ENCODE data around the gene DRP2. TPM values are rescaled to one million over a fixed set of nuclear protein-coding genes. Genes with fewer than 3 reads are reported as not detected.
"Not testable (repeated sequence)": the region's sequence is repeated elsewhere in the genome, so short reads cannot be mapped to it uniquely, and the experiment has no call there.

Gene DRP2
- total RNA-seq, 4 donors from 2014 or later: 0.19 to 2.5 TPM; not detected in 2

DNA sequence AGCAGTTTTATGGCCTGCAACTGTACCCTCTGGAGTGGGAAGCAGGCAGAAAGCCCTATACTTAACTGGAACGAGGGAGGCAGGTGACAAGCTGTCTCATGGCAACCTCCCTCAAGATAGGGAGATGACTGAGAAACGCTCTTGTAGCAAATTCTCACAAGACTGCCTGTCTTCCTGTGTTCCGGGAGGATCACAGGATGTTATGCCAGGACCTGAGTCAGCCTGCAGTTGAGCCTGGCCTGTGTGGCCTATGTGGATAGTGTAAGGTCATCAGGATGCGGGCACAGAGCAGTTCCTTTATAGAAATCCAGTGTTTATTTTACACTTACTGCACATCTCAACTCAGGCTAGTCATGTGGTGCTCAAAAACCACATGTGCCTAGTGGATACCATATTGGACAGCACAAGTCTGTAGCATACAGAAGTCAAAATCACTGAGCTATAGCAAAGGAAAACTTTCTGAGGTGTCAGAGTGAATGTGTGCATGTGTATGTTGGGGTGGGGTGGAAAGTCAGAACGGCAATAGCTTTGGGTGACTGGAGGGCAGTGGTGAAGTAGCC is 46.4 kb downstream of the DRP2 start:
- no peaks in the 10 kb centered on the region for H3K36me3 ChIP-seq
- TF ChIP-seq, protein P1, sequence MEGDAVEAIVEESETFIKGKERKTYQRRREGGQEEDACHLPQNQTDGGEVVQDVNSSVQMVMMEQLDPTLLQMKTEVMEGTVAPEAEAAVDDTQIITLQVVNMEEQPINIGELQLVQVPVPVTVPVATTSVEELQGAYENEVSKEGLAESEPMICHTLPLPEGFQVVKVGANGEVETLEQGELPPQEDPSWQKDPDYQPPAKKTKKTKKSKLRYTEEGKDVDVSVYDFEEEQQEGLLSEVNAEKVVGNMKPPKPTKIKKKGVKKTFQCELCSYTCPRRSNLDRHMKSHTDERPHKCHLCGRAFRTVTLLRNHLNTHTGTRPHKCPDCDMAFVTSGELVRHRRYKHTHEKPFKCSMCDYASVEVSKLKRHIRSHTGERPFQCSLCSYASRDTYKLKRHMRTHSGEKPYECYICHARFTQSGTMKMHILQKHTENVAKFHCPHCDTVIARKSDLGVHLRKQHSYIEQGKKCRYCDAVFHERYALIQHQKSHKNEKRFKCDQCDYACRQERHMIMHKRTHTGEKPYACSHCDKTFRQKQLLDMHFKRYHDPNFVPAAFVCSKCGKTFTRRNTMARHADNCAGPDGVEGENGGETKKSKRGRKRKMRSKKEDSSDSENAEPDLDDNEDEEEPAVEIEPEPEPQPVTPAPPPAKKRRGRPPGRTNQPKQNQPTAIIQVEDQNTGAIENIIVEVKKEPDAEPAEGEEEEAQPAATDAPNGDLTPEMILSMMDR (IDR thresholded peaks at IDR 0.05): no peak
- no peak for TF ChIP-seq POLR2A (IDR thresholded peaks at IDR 0.05)
- no peak overlapping the region for H3K27ac ChIP-seq
- no peak overlapping the region for H3K4me3 ChIP-seq
- H3K4me1 ChIP-seq: no peaks in the 10 kb centered on the region
- H3K27me3 ChIP-seq: no peaks in the 10 kb centered on the region
- DNase-seq: no peak
- no peaks in the 10 kb centered on the region for H3K9me3 ChIP-seq

DNA sequence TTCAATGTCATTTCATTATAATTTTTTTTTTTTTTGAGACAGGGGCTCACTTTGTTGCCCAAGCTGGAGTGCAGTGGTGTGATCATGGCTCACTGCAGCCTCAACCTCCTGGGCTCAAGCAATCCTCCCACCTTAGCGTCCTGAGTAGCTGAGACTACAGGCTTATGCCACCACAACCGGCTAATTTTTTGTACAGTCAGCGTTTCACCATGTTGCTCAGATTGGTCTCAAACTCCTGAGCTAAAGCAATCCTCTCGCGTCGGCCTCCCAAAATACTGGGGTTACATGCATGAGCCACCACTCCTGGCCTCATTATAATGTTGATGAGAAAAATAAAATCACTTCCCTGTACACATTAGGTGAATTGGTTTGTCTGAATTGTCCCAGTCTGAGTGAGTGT is 54.6 kb downstream of the DRP2 start:
- no peak overlapping the region for H3K27ac ChIP-seq
- H3K9me3 ChIP-seq: no peaks in the 10 kb centered on the region
- TF ChIP-seq, protein P1 (IDR thresholded peaks at IDR 0.05): no peak
- TF ChIP-seq POLR2A (IDR thresholded peaks at IDR 0.05): no peak
- H3K27me3 ChIP-seq: no peaks in the 10 kb centered on the region
- no peak for DNase-seq
- H3K4me3 ChIP-seq: no peak overlapping the region
- no peaks in the 10 kb centered on the region for H3K4me1 ChIP-seq
- no peaks in the 10 kb centered on the region for H3K36me3 ChIP-seq

DNA sequence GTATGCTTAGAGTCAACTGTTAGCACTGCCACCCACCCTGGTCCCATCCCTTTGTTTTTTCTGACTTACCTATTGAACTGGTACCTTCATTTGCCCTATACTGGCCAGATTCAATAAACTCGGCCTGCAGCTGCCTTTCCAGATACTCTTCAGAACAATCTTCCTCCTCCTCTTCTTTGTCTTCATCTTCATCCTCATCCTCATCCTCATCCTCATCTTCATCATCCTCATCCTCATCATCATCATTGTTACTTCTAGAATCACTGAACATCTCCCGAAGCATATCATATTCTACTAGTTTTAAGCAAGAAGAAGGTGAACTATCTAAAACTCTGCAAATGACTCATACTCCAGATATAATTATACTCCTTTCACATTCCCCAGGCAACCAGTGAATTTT is 56.7 kb downstream of the DRP2 start:
- no peak overlapping the region for H3K4me3 ChIP-seq
- no peaks in the 10 kb centered on the region for H3K4me1 ChIP-seq
- no peak for TF ChIP-seq POLR2A (IDR thresholded peaks at IDR 0.05)
- TF ChIP-seq, protein P1 (IDR thresholded peaks at IDR 0.05): no peak
- no peaks in the 10 kb centered on the region for H3K9me3 ChIP-seq
- no peaks in the 10 kb centered on the region for H3K36me3 ChIP-seq
- H3K27me3 ChIP-seq: no peaks in the 10 kb centered on the region
- no peak for DNase-seq
- no peak overlapping the region for H3K27ac ChIP-seq

DNA sequence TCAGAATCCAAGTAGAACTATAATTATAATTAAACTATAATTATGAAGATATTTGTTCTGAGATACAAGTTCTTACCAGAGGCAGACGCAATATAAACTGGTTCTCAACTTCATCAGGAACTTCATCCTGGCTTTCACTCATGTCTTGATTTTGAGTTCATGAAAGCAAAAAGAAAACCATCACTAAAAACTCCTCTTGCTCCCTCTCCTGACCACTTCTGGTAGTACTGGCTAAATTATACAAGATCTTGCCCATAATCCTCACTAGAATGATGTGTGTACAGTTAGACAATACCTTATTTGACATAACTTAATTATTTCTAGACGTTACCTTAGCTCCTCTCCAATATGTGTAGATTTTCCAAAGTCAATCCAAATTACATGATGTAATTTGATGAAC is 67.8 kb downstream of the DRP2 start:
- Histone ChIP-seq H3K4me1 (no peaks in the 10 kb centered on the region), H3K9me3 (no peaks in the 10 kb centered on the region), H3K27me3 (no peaks in the 10 kb centered on the region), H3K36me3 (no peaks in the 10 kb centered on the region), H3K27ac (no peak overlapping the region), H3K4me3 (no peak overlapping the region)
- TF ChIP-seq, protein P1 (IDR thresholded peaks at IDR 0.05): peak in 5 of 6 experiments; percentile 21 to 59 (median 40)
- TF ChIP-seq POLR2A (IDR thresholded peaks at IDR 0.05): no peak
- no peak for DNase-seq

DNA sequence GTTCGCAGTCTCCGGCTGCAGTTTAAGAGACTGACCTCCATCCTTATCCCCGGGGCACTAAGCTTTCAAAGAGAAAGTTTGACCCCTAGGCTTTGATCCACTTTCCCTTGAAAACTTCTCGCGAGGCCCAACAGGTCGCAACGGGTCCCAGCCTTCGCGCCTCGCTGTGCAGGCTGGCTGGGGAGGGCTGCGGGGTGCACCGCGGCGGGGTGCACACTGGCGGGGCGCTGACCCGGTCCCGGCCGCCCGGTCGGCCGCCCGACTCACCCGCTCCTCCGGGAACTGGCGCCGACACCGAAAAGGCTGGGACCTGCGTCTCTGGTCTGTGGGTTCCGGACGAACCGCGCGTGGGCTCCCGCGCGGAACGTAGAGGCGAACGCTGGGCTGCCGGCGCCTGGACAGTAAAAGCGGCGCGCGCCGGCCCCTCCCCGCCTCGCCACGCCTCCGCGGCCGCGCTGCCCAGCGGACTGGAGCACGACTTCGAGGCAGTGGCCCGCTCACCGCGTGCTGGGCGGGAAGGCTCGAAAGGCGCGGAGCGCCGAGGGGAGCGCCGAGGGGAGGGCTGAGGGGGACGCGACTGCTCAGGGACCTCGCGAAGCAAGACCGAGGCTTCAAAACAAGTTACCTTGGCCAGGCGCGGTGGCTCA is 71.5 kb downstream of the DRP2 start, which contains the start of gene TAF7L:
TAF7L (minus strand) TSS at position 378 of the 647 bp plus-strand sequence. CDS start 3,791 bp downstream, outside the sequence.
- peak in 1 of 3 donors; percentile 42 for DNase-seq
- no peaks in the 10 kb centered on the region for H3K4me1 ChIP-seq
- no peaks in the 10 kb centered on the region for H3K9me3 ChIP-seq
- H3K36me3 ChIP-seq: no peaks in the 10 kb centered on the region
- peak within 1 kb of the TSS in 1 of 4 donors; percentile 36 for H3K4me3 ChIP-seq
- no peak for TF ChIP-seq POLR2A (IDR thresholded peaks at IDR 0.05)
- TF ChIP-seq, protein P1 (IDR thresholded peaks at IDR 0.05): no peak
- H3K27ac ChIP-seq: no peak within 1 kb of the TSS
- H3K27me3 ChIP-seq: no peaks in the 10 kb centered on the region

DNA sequence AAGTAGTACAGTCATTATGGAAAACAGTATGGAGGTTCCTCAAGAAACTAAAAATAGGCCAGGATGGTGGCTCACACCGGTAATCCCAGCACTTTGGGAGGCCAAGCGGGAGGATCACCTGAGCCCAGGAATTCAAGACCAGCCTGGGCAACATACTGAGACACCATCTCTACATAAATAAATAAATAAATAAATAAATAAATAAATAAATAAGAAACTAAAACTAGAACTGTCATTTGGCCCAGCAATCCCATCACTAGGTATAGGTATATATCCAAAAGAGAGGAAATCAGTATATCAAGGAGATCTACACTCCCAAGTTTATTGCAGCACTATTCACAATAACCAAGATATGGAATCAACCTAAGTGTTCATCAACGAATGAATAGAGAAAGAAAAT is 76.0 kb downstream of the DRP2 start:
- H3K9me3 ChIP-seq, DNase-seq, H3K4me3 ChIP-seq, H3K27ac ChIP-seq, H3K27me3 ChIP-seq, H3K4me1 ChIP-seq, H3K36me3 ChIP-seq: not testable (repeated sequence)

Measured in Peyer's patch (tissue), 4 donors.